ENCODE data around the gene DEF6.
A peak's percentile ranks its signal among the peaks of the same experiment; 100 is the strongest.
"Not testable (repeated sequence)": the region's sequence is repeated elsewhere in the genome, so short reads cannot be mapped to it uniquely, and the experiment has no call there.

DEF6 gene

DNA sequence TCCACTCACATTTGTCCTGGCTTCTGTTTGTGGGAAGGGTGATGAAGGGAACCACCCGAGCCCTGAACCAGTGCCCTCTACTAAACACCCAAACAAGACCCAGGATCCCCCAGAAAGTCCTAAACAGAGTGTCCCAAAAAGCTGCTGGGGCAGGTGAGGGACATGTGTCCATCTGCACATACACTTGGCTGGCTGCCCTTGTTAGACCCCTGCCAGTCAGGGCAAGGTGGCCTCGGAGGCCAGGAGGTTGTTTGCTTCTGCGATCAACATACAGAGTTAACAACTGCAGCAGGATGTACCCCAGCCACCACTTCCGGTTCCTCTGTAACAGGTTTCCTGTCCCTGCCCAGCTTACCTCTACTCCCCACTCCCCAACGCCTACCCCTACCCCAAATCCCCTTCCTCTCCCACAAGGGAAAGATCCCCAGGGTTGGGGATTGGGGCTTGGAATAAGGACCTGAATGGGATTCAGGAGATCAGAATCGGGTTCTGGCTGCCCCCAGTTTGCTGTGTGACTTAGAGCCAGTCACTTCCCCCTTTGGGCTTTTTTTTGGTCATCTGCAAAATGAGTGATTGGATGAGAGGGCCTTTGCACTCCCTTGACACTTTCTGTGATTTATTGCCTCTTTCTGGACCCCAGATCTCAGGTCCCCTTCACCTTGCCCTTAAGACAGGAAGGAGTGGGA, 13.9 kb downstream of the DEF6 start:
- no peaks in the 10 kb centered on the region for H3K27me3 Mint-ChIP-seq
- peak overlapping the region; percentile 61 for H3K4me3 Mint-ChIP-seq
- DNase-seq = peak; percentile 70
- peaks cover 89% of the 10 kb centered on the region for H3K36me3 Mint-ChIP-seq (ENCODE audit: low read depth)
- peak overlapping the region; percentile 96 for H3K27ac Mint-ChIP-seq
- H3K9me3 Mint-ChIP-seq = no peaks in the 10 kb centered on the region
- peaks cover 88% of the 10 kb centered on the region for H3K4me1 Mint-ChIP-seq (ENCODE audit: low read depth)

DNA sequence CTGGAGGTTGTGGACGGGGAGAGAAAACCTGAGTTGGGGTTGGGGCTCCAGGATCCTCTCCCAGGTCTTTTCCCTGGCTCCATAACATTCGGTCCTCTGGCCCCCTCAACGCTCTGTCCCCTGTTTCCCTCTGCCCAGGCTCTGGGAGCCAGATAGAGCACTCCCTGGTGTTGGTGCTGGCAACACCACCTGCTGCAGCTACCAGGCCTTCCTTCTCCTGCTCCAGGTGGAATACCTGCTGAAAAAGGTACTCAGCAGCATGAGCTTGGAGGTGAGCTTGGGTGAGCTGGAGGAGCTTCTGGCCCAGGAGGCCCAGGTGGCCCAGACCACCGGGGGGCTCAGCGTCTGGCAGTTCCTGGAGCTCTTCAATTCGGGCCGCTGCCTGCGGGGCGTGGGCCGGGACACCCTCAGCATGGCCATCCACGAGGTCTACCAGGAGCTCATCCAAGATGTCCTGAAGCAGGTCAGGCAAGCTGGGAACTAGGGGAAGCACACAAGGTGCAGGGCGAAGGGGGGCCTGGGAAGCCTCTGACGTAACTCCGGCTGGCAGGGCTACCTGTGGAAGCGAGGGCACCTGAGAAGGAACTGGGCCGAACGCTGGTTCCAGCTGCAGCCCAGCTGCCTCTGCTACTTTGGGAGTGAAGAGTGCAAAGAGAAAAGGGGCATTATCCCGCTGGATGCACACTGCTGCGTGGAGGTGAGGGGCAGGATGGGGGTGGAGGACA, 14.6 kb downstream of the DEF6 start:
- H3K27me3 Mint-ChIP-seq = no peaks in the 10 kb centered on the region
- peak overlapping the region; percentile 61 for H3K4me3 Mint-ChIP-seq
- peaks cover 89% of the 10 kb centered on the region for H3K36me3 Mint-ChIP-seq (ENCODE audit: low read depth)
- no peaks in the 10 kb centered on the region for H3K9me3 Mint-ChIP-seq
- peaks cover 84% of the 10 kb centered on the region for H3K4me1 Mint-ChIP-seq (ENCODE audit: low read depth)
- H3K27ac Mint-ChIP-seq = peak overlapping the region; percentile 96
- DNase-seq = no peak

DNA sequence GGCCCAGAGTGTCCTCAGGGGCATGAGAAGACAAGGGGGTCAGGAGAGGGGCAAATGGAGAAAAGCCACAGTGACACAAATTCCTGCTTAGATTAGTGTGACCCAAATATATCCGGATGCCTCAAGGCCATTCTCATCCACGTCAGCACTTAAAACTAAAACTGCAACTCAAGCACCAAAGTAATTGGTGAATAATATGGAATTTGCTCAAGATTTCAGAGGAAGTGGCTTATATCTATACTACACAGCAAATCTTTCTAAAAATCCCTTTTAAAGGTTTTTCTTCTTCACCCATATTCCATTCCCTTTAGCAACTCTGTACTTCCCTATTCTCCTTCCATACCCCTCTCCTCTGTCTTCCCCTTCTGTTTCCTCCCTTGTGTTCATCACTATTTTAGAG, 15.2 kb downstream of the DEF6 start:
- no peaks in the 10 kb centered on the region for H3K27me3 Mint-ChIP-seq
- no peaks in the 10 kb centered on the region for H3K9me3 Mint-ChIP-seq
- H3K27ac Mint-ChIP-seq = peak overlapping the region; percentile 96
- H3K36me3 Mint-ChIP-seq (ENCODE audit: low read depth) = peaks cover 89% of the 10 kb centered on the region
- no peak for DNase-seq
- peaks cover 78% of the 10 kb centered on the region for H3K4me1 Mint-ChIP-seq (ENCODE audit: low read depth)
- peak overlapping the region; percentile 61 for H3K4me3 Mint-ChIP-seq

DNA sequence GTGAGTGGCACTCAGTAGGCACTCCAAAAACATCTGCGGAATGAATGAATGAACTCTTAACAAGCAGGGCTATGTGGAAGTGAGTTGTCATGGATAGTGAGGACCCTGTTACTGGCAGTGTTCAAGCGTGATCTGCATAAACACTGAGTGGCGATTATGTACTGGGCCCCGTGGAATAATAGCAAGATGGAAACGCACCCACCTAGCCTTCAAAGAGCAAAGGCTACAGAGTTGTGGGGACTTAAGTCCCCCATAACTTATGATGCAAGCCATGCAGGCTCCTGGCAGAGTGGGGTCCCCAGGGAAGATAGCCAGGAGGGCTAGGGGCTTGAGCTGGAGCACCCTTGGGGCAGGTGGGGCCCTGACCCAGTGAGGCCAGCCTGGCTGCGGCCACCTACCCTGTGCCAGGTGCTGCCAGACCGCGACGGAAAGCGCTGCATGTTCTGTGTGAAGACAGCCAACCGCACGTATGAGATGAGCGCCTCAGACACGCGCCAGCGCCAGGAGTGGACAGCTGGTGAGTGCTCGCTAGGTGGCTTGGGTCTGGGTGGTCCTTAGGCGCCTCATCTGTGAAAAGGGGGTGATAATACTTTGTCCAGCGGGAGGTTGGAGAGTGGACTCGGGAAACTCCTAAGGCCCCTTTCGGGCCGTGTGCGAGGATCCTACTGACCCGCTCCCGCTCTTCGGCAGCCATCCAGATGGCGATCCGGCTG, 20.0 kb downstream of the DEF6 start:
- H3K36me3 Mint-ChIP-seq (ENCODE audit: low read depth) = peaks cover 91% of the 10 kb centered on the region
- peaks cover 41% of the 10 kb centered on the region for H3K4me1 Mint-ChIP-seq (ENCODE audit: low read depth)
- DNase-seq = no peak
- H3K27ac Mint-ChIP-seq = peak overlapping the region; percentile 37
- no peak overlapping the region for H3K4me3 Mint-ChIP-seq
- no peaks in the 10 kb centered on the region for H3K27me3 Mint-ChIP-seq
- no peaks in the 10 kb centered on the region for H3K9me3 Mint-ChIP-seq

DNA sequence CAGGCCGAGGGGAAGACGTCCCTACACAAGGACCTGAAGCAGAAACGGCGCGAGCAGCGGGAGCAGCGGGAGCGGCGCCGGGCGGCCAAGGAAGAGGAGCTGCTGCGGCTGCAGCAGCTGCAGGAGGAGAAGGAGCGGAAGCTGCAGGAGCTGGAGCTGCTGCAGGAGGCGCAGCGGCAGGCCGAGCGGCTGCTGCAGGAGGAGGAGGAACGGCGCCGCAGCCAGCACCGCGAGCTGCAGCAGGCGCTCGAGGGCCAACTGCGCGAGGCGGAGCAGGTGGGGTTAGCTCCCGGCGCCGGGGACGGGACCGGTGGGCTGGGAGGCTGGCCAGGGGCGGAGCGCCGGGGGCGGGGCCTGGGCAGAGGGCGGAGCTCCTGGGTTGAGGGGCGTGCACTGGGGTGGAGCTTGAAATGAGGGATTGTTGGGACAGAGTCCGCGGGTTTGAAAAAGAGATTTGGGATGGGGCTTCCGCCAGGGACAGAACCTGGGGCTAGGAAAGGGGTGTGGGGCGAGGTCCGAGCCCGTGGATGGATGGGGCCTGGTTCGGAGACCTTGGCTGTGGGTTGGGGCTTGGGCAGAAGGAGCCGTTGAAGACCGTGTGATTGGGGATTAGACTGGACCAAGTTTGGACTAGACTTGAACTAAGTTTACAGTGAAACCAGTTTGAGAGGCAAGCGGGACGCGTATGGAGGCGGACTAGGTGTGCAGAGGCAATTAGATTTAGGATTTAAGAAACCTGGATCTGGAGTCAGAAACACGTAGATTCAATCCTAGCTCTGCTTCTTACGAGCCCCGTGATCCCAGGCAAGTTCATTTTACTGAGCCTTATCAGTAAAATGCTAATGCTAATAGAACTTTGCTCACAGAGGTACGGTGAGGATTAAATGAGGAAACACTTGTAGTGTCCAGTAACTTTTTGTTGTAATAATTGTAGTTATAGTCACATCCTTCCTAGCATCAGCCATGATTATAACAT, 20.9 kb downstream of the DEF6 start:
- H3K36me3 Mint-ChIP-seq (ENCODE audit: low read depth) = peaks cover 93% of the 10 kb centered on the region
- H3K9me3 Mint-ChIP-seq = no peaks in the 10 kb centered on the region
- peaks cover 35% of the 10 kb centered on the region for H3K4me1 Mint-ChIP-seq (ENCODE audit: low read depth)
- no peak for DNase-seq
- peak overlapping the region; percentile 57 for H3K27ac Mint-ChIP-seq
- H3K4me3 Mint-ChIP-seq = no peak overlapping the region
- no peaks in the 10 kb centered on the region for H3K27me3 Mint-ChIP-seq

DNA sequence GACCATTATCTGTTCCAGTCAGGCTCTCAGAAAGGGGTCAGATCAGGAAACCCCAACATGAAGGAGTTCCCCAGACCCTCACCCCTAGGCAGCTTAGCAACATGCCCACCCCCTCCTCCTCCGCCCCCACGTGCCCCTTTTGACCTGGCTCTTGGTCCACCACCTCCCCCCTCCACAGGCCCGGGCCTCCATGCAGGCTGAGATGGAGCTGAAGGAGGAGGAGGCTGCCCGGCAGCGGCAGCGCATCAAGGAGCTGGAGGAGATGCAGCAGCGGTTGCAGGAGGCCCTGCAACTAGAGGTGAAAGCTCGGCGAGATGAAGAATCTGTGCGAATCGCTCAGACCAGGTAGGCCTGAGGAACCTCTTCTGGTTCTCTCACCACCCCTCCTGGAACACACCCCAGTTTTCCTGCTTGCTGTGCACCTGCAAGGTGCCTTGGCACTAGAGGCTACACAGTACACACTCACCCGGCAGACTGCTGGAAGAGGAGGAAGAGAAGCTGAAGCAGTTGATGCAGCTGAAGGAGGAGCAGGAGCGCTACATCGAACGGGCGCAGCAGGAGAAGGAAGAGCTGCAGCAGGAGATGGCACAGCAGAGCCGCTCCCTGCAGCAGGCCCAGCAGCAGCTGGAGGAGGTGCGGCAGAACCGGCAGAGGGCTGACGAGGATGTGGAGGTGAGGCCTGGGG, 21.9 kb downstream of the DEF6 start:
- Mint-ChIP-seq H3K9me3 (no peaks in the 10 kb centered on the region), H3K27me3 (no peaks in the 10 kb centered on the region), H3K27ac (peak overlapping the region; percentile 53), H3K4me1 (ENCODE audit: low read depth) (peaks cover 25% of the 10 kb centered on the region), H3K4me3 (no peak overlapping the region), H3K36me3 (ENCODE audit: low read depth) (peaks cover 85% of the 10 kb centered on the region)
- DNase-seq = no peak

DNA sequence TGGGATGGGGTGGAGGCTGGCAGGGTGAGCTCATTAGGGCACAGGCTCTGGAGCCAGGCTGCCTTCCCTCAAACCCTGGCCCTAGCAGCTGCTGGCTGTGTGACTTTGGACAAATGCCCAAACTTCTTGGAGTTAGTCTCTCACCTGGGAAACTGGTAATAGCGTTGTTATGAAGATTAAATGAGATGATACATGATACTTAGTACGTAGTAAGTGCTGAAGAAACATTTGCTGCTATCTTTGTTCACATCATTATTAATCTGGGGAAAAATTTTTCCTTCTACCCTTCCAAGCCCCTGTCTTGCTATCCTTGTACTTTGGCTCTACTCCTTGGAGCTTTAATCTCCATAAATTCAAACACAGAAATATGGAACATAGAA, 22.4 kb downstream of the DEF6 start:
- no peaks in the 10 kb centered on the region for H3K9me3 Mint-ChIP-seq
- no peaks in the 10 kb centered on the region for H3K27me3 Mint-ChIP-seq
- H3K27ac Mint-ChIP-seq = peak overlapping the region; percentile 53
- H3K4me1 Mint-ChIP-seq (ENCODE audit: low read depth) = peaks cover 19% of the 10 kb centered on the region
- H3K4me3 Mint-ChIP-seq = no peak overlapping the region
- DNase-seq = no peak
- peaks cover 85% of the 10 kb centered on the region for H3K36me3 Mint-ChIP-seq (ENCODE audit: low read depth)

DNA sequence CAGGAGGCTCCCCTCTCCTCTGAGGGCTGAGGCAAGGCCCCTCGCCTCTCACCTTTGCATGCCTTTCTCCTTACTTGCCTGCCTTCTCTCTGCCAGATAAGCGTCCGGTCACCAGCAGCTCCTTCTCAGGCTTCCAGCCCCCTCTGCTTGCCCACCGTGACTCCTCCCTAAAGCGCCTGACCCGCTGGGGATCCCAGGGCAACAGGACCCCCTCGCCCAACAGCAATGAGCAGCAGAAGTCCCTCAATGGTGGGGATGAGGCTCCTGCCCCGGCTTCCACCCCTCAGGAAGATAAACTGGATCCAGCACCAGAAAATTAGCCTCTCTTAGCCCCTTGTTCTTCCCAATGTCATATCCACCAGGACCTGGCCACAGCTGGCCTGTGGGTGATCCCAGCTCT, 23.5 kb downstream of the DEF6 start:
- no peaks in the 10 kb centered on the region for H3K27me3 Mint-ChIP-seq
- H3K27ac Mint-ChIP-seq = peak overlapping the region; percentile 82
- H3K4me1 Mint-ChIP-seq (ENCODE audit: low read depth) = peaks cover 14% of the 10 kb centered on the region
- peaks cover 83% of the 10 kb centered on the region for H3K36me3 Mint-ChIP-seq (ENCODE audit: low read depth)
- H3K9me3 Mint-ChIP-seq = no peaks in the 10 kb centered on the region
- DNase-seq = no peak
- H3K4me3 Mint-ChIP-seq = no peak overlapping the region

DNA sequence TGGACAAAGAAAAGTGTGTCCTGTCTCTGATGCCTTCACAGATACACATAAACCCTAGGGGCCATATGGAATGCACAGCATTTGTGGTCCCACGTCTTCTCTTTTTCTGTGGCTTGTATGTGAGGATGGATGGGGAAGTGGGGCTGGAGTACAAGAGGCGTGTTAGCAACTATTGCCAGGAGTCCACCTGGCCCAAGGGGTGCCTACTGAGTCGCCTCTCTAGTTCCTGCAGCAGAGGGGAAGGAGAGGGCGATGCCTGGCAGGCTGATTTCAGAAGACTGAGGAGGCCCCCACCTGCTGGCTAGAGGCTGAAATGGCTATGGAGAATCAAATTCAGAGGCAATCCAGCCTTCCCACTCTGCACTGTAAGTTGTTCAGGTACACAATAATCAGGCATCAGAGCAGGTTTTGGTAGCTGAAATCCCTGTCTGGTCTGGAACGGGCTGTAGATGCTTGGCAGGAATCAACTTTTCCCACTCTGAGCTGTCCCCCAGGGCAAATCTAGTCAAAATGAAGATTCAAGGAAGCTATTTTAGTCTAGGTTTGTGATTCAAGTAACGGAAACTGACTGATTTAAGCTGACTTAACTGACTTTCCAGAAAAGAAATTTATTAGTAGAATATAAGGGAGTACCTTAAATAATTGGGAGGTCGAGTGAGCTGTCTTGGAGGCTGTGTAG, 29.9 kb downstream of the DEF6 start:
- Mint-ChIP-seq H3K27me3 (no peaks in the 10 kb centered on the region), H3K4me1 (ENCODE audit: low read depth) (peaks cover 19% of the 10 kb centered on the region)

DNA sequence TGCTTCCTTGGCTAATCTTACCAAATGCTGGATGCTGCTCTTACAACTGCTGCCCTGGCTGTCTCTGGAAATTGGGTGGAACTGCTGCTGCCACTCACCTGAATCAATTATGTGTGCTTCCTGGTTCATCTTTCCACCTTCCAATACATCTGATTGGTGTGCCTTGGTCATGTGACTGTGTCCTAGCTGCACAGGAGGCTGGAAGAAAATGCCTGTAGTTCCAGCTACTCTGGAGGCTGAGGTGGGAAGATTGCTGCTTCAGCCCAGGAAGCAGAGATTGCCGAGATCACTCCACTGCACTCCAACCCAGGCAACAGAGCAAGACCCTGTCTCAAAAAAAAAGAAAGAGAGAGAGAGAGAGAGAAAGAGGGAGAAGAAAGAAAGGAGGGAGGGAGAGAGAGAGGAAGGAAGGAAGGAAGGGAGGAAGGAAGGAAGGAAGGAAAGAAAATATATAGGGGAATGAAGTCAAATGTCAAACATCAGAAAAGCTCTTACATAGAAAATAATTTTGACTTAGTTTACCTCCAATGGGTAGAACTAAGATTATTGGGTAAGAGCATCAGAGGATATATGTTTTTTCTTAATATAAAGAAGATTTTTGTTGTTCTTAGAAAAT, 30.6 kb downstream of the DEF6 start:
- Mint-ChIP-seq H3K9me3 (no peaks in the 10 kb centered on the region), H3K4me3 (no peak overlapping the region), H3K27me3 (no peaks in the 10 kb centered on the region), H3K4me1 (ENCODE audit: low read depth) (peaks cover 25% of the 10 kb centered on the region), H3K27ac (peak overlapping the region; percentile 70), H3K36me3 (ENCODE audit: low read depth) (peaks cover 23% of the 10 kb centered on the region)
- DNase-seq = no peak

More for the DNA sequence above, 29.9 kb downstream of the DEF6 start:
- peaks cover 30% of the 10 kb centered on the region for H3K36me3 Mint-ChIP-seq (ENCODE audit: low read depth)
- DNase-seq = peak; percentile 81
- H3K9me3 Mint-ChIP-seq = no peaks in the 10 kb centered on the region
- peak overlapping the region; percentile 90 for H3K27ac Mint-ChIP-seq
- no peak overlapping the region for H3K4me3 Mint-ChIP-seq

DNA sequence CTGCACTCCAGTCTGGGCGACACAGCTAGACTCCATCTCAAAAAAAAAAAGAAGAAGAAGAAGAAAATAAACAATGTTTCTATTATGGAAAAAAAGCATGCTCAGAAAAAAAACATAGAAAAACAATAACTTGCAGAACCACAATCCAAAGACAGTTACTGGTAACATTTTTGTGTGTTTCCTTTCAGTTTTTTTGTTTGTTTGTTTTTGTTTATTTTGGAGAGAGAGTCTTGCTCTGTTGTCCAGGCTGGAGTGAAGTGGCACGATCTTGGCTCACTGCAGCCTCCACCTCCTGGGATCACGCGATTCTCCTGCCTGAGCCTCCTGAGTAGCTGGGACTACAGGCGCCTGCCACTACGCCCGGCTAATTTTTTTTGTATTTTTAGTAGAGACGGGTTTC, 31.3 kb downstream of the DEF6 start:
- DNase-seq, H3K27ac Mint-ChIP-seq, H3K27me3 Mint-ChIP-seq, H3K4me3 Mint-ChIP-seq, H3K9me3 Mint-ChIP-seq: not testable (repeated sequence)
- peaks cover 18% of the 10 kb centered on the region for H3K36me3 Mint-ChIP-seq (ENCODE audit: low read depth)
- peaks cover 25% of the 10 kb centered on the region for H3K4me1 Mint-ChIP-seq (ENCODE audit: low read depth)

DNA sequence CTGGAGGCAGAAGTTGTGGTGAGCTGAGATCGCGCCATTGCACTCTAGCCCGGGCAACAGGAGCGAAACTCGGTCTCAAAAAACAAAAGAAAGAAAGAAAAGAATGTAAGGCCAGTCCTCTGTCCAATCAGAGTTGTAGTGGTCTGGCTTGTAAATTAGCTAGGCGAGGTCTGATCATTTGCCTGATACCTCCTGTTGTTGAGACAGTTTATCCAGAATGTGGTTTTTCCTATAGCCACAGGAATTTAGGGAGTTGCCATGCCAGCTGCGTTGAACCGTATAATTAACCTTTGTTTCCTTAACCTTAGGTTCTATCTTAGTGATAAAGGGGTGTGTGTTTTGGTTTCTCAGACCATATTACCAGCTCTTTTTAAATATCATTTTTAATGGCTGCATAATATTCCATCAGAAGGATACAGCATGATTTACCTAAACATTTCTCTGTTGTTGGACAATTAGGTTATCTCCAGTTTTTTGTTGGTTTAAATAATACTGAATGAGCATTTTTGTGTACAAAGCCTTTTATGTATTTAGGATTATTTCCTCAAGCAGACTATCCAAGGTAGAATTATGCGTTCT, 33.0 kb downstream of the DEF6 start:
- H3K4me3 Mint-ChIP-seq = no peak overlapping the region
- H3K9me3 Mint-ChIP-seq = no peaks in the 10 kb centered on the region
- H3K27me3 Mint-ChIP-seq = no peaks in the 10 kb centered on the region
- no peak for DNase-seq
- no peak overlapping the region for H3K27ac Mint-ChIP-seq
- H3K4me1 Mint-ChIP-seq (ENCODE audit: low read depth) = peaks cover 25% of the 10 kb centered on the region
- H3K36me3 Mint-ChIP-seq (ENCODE audit: low read depth) = peaks cover 8% of the 10 kb centered on the region

Measured in activated T-cell treated with anti-CD3 and anti-CD28 coated beads, Interleukin-2, amount 50 U/mL, for 24 hours (primary cell).